Nephron progenitor cell (in vitro differentiated cells): ENCODE measurements around the gene LTB4R2.

Experiments used
- DNase-seq: peaks from one replicate; pipeline ENCODE4 v3.0.0; 2021
- H3K27ac Mint-ChIP-seq: 2 replicates; pipeline ENCODE4 v1.8.0; 2021; ENCODE audit warnings: mild to moderate bottlenecking, moderate library complexity, mixed read lengths
- H3K27me3 Mint-ChIP-seq: 2 replicates; pipeline ENCODE4 v1.8.0; 2021; ENCODE audit warnings: mild to moderate bottlenecking, low read depth, mixed read lengths; ENCODE audit not compliant: poor library complexity
- H3K36me3 Mint-ChIP-seq: 2 replicates; pipeline ENCODE4 v1.8.0; 2021; ENCODE audit warnings: low read depth, mixed read lengths
- H3K4me1 Mint-ChIP-seq: 2 replicates; pipeline ENCODE4 v1.8.0; 2021; ENCODE audit warnings: mixed read lengths
- H3K4me3 Mint-ChIP-seq: 2 replicates; pipeline ENCODE4 v1.8.0; 2021; ENCODE audit warnings: mild to moderate bottlenecking, moderate library complexity, mixed read lengths
- H3K9me3 Mint-ChIP-seq: 2 replicates; pipeline ENCODE4 v1.8.0; 2021; ENCODE audit warnings: mild to moderate bottlenecking, moderate library complexity, mixed read lengths
- TF ChIP-seq, protein P1 (sequence below): fragments of 200-600 bp; sonication (generic); IDR thresholded peaks from 2 replicates; pipeline ENCODE4 v1.5.0; 2021; ENCODE audit warnings: antibody characterized with exemption

The LTB4R2 gene, protein sequence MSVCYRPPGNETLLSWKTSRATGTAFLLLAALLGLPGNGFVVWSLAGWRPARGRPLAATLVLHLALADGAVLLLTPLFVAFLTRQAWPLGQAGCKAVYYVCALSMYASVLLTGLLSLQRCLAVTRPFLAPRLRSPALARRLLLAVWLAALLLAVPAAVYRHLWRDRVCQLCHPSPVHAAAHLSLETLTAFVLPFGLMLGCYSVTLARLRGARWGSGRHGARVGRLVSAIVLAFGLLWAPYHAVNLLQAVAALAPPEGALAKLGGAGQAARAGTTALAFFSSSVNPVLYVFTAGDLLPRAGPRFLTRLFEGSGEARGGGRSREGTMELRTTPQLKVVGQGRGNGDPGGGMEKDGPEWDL

DNA sequence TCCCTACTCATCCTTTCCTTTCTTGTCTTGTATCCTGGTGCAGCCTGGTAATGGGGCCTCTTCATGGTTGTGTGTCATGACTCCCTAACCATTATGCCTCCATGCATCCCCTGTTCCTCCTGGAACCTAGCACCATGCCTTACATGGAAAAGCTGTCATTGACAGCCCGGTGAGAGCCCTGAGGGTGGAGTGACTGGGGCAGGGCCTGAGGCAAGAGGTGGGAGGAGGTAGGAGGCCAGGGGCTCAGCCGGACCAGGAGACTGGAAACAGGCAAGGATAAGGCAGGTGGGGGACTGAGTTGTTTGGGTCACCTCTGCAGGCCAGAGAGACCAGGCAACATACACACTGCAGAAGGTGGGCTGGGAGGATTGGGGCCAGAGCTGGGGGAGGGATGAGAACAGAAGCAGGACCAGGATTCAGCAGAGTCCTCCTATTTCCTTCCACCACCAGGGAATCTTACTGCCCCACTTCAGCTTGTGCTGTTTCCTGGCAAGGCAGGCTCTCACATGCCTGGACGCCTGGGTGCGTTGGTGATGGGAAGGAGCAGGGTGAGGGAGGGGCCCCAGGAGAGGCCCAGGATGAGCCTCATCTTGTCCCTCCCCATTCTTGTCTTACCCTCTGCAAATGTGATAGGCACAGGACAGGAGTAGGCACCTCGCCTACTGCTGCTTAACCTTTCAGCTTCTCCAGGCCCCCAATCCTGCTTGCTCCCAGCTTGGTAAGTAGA lies at the start of gene LTB4R2:
Gene LTB4R2 (plus strand): TSS at position 603 of the 727 bp plus-strand sequence. CDS start 525 bp downstream, outside the sequence.
- TF ChIP-seq, protein P1, sequence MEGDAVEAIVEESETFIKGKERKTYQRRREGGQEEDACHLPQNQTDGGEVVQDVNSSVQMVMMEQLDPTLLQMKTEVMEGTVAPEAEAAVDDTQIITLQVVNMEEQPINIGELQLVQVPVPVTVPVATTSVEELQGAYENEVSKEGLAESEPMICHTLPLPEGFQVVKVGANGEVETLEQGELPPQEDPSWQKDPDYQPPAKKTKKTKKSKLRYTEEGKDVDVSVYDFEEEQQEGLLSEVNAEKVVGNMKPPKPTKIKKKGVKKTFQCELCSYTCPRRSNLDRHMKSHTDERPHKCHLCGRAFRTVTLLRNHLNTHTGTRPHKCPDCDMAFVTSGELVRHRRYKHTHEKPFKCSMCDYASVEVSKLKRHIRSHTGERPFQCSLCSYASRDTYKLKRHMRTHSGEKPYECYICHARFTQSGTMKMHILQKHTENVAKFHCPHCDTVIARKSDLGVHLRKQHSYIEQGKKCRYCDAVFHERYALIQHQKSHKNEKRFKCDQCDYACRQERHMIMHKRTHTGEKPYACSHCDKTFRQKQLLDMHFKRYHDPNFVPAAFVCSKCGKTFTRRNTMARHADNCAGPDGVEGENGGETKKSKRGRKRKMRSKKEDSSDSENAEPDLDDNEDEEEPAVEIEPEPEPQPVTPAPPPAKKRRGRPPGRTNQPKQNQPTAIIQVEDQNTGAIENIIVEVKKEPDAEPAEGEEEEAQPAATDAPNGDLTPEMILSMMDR, result no peak
- peaks cover 6% of the 10 kb centered on the region for H3K27me3 Mint-ChIP-seq
- no peak for DNase-seq
- peaks cover 17% of the 10 kb centered on the region for H3K4me1 Mint-ChIP-seq
- H3K36me3 Mint-ChIP-seq, result peaks cover 27% of the 10 kb centered on the region
- H3K9me3 Mint-ChIP-seq, result no peaks in the 10 kb centered on the region
- peak within 1 kb of the TSS; percentile 74 for H3K27ac Mint-ChIP-seq
- H3K4me3 Mint-ChIP-seq, result no peak within 1 kb of the TSS

DNA sequence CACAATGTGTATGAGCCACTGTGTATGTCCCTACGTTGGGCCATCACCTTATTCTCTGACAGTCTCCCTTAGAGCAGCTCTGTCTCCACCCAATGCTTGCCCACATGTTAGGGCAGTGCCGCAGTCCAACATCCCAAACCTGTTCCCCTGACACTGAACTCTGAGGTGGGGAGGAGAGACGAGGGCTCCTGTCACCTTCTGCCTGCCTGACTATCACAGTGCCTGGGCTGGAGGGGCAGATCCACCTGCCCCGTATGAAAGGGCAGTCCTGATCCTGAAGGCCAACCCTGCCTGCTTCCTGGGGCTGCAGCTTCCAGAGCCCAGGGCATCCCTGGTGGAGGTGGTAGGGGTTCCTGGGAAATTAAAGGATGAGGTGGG lies 49.2 kb upstream of the LTB4R2 start:
- no peaks in the 10 kb centered on the region for H3K4me1 Mint-ChIP-seq

DNA sequence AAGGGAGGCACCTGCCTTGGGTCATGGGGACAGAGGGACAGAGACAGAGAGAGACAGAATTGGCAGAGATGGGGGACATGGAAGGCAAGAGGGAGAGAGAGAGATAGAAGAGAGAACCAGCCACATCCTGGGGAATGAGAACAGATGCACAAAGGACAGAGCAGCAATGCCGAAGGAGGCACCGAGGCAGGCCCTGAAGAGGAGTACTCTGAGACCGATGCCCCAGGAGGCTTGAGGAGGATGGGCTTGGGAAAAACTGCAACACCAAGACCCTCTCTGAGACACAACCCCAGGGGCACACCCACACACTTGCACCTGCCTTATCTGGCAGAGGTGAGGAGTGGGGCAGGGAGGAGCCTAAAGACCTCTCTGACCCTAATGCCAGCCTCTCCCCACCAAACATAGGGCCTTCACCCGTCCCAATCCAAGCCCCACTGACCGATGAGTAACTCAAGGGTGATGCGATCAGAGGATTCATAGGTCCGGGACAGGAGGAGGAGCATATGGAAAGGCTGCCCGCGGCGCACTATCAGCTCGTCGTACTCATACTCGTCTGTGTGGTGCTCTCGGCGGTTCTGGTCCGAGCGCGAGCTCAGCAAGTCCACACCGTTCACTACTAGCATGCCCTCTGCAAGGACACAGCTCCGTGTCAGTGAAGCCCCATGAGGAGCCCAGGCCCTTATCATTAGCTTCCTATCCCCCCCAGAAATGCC lies 48.5 kb upstream of the LTB4R2 start:
- Mint-ChIP-seq H3K27me3 (peaks cover 2% of the 10 kb centered on the region), H3K4me1 (no peaks in the 10 kb centered on the region), H3K4me3 (no peak overlapping the region), H3K36me3 (peaks cover under 1% of the 10 kb centered on the region), H3K9me3 (no peaks in the 10 kb centered on the region), H3K27ac (no peak overlapping the region)
- TF ChIP-seq, protein P1, result no peak
- DNase-seq, result no peak

More for the DNA sequence above, 49.2 kb upstream of the LTB4R2 start:
- H3K36me3 Mint-ChIP-seq, result no peaks in the 10 kb centered on the region
- H3K27me3 Mint-ChIP-seq, result peaks cover 2% of the 10 kb centered on the region
- H3K9me3 Mint-ChIP-seq, result no peaks in the 10 kb centered on the region
- no peak overlapping the region for H3K4me3 Mint-ChIP-seq
- TF ChIP-seq, protein P1, result no peak
- no peak overlapping the region for H3K27ac Mint-ChIP-seq
- DNase-seq, result no peak

DNA sequence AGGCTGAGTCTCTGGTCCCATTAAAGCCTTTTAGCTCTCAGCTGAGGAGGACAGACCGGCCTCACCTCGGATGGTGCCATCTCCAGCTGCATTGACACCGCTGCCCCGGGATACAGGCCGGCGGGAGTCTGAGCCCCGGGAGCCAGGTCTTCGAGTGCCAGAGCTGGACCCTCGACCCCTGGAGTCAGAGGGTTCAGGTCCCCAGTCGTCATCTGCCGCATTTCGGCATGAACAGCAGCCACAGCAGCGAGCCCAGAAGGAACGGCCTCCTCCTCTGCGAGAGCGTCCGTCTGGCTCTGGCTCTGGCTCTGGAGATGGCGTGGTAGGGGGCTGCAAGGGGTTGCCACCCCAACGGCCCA lies 48.0 kb upstream of the LTB4R2 start:
- Mint-ChIP-seq H3K9me3 (no peaks in the 10 kb centered on the region), H3K4me1 (peaks cover 2% of the 10 kb centered on the region), H3K27me3 (peaks cover 2% of the 10 kb centered on the region), H3K4me3 (no peak overlapping the region), H3K27ac (no peak overlapping the region), H3K36me3 (peaks cover 6% of the 10 kb centered on the region)
- DNase-seq, result no peak
- TF ChIP-seq, protein P1, result no peak

DNA sequence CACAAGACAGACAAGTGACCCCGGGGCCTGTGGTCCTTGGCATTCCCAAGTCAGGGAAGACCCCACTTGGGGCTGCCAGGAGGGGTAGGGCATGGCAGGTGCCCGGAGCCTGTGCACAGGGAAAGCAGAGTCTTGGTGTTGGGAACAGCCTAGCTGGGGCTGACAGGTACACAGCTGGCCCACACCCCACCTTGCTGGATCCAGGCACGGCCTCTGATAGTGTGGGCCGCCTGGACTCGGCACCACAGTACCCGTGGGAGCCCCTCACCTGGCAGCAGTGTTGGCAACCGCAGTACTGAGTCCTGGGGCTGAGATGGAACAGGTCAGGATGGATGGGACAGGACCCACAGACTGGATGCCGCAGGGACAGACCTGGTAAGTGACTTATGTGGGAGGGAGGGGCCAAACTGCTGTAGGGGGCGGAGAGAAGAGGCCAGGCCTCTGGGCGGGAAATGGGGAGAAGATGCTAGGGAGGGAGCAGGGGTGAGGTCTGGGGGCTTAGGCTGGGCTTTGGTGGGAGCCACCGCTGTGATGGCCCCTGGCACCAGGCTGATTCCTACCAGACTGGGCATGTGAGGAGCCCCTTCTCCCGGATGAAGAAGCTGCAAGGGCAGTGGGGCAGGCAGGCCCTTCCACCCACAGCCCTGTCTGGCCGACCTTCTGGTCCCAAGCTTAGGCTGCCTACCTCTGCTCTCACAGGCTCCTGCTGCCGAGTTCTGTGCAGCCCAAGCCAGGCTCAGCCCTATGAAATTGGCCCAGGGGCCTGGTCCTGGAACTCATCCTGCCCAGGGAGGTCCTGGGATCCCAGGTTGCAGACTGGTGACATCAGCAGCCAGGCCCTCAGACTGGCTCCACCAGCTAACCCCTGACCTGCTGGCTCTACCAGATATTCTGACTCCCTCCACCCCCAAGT lies 46.9 kb upstream of the LTB4R2 start, which contains the start of gene TGM1:
Gene TGM1 (minus strand): TSS at position 357 of the 913 bp plus-strand sequence. CDS start 825 bp downstream, outside the sequence.
- Mint-ChIP-seq H3K27me3 (peaks cover 2% of the 10 kb centered on the region), H3K4me3 (no peak within 1 kb of the TSS), H3K27ac (peak within 1 kb of the TSS; percentile 2), H3K4me1 (peaks cover 6% of the 10 kb centered on the region), H3K36me3 (peaks cover 10% of the 10 kb centered on the region), H3K9me3 (no peaks in the 10 kb centered on the region)
- TF ChIP-seq, protein P1, result no peak
- no peak for DNase-seq
